ENCODE results near the gene C16orf90.

- no peak for TF ChIP-seq CTCF (IDR thresholded peaks at IDR 0.05; ENCODE audit: insufficient read depth, low read depth, low read length)
- TF ChIP-seq EZH2 (IDR thresholded peaks at IDR 0.05; ENCODE audit: insufficient read depth, low read length) = no peak
Observed at GRCh38 chr16:3501783-3502400, 6.6 kb upstream of the C16orf90 start.

Data from astrocyte (in vitro differentiated cells and primary cell).